ENCODE results near the gene ADNP2. TPM values are rescaled to one million over a fixed set of nuclear protein-coding genes. Genes with fewer than 3 reads are reported as not detected.

The ADNP2 gene
- total RNA-seq, 1 experiment from 2014 or later, result 23.2 TPM

- no TSS peak for BruUV-seq (replicated peaks)
These were observed 34.4 kb upstream of the ADNP2 start for GRCh38 chr18:80074697-80075096.

GRCh38 chr18:80075940-80076339 lies 33.1 kb upstream of the ADNP2 start:
- intact Hi-C loops (cut with micrococcal nuclease), result no loop called here
- Histone ChIP-seq H4K20me1 (ENCODE audit: low read length) (no peaks in the 10 kb centered on the region), H3K9me2 (replicated peaks; ENCODE audit: low read length) (no peaks in the 10 kb centered on the region), H3K9me3 (ENCODE audit: low read length) (no peaks in the 10 kb centered on the region), H3K4me3 (ENCODE audit: low read length) (no peak overlapping the region), H2AFZ (ENCODE audit: low read length) (no peak overlapping the region), H3F3A (ENCODE audit: low read length, unreplicated experiment) (no peaks in the 10 kb centered on the region), H3K36me3 (ENCODE audit: low read depth, low read length) (no peaks in the 10 kb centered on the region), H3K79me2 (ENCODE audit: low read length) (no peaks in the 10 kb centered on the region), H3K27ac (ENCODE audit: low read length) (no peak overlapping the region), H3K4me2 (ENCODE audit: low read length) (no peak overlapping the region), H3K9ac (ENCODE audit: low read length) (no peak overlapping the region), H3K27me3 (ENCODE audit: low read length) (no peaks in the 10 kb centered on the region), H3K4me1 (ENCODE audit: insufficient read depth, low read length) (no peaks in the 10 kb centered on the region)
- ChIA-PET CTCF (no interaction called here), POLR2A (ENCODE audit: unreplicated experiment) (no interaction called here)
- DNase-seq (no peak), ATAC-seq (no peak)
- no TSS peak for BruUV-seq (replicated peaks)
- TF ChIP-seq EZH2 (IDR thresholded peaks at IDR 0.05; ENCODE audit: low read length, unreplicated experiment) (no peak), EZH2phosphoT487 (IDR thresholded peaks at IDR 0.05; ENCODE audit: borderline replicate concordance, low read length) (no peak)

More at GRCh38 chr18:80074697-80075096, 34.4 kb upstream of the ADNP2 start:
- H3K4me1 ChIP-seq (ENCODE audit: insufficient read depth, low read length), result no peaks in the 10 kb centered on the region
- ChIA-PET CTCF (no interaction called here), POLR2A (ENCODE audit: unreplicated experiment) (no interaction called here)
- no peak overlapping the region for H3K27ac ChIP-seq (ENCODE audit: low read length)
- no peaks in the 10 kb centered on the region for H4K20me1 ChIP-seq (ENCODE audit: low read length)
- H3K79me2 ChIP-seq (ENCODE audit: low read length), result no peaks in the 10 kb centered on the region
- no peak for ATAC-seq
- H3K4me3 ChIP-seq (ENCODE audit: low read length), result no peak overlapping the region
- no peaks in the 10 kb centered on the region for H3K9me3 ChIP-seq (ENCODE audit: low read length)
- no peak for DNase-seq
- no peaks in the 10 kb centered on the region for H3K36me3 ChIP-seq (ENCODE audit: low read depth, low read length)
- H3K4me2 ChIP-seq (ENCODE audit: low read length), result no peak overlapping the region
- no peaks in the 10 kb centered on the region for H3K27me3 ChIP-seq (ENCODE audit: low read length)
- no peak for TF ChIP-seq CTCF (conservative IDR thresholded peaks at IDR 0.05; ENCODE audit: low read depth, low read length)
- TF ChIP-seq EZH2phosphoT487 (IDR thresholded peaks at IDR 0.05; ENCODE audit: borderline replicate concordance, low read length), result no peak
- TF ChIP-seq EZH2 (IDR thresholded peaks at IDR 0.05; ENCODE audit: low read length, unreplicated experiment), result no peak
- intact Hi-C loops (cut with micrococcal nuclease), result no loop called here
- H3K9ac ChIP-seq (ENCODE audit: low read length), result no peak overlapping the region
- no peak overlapping the region for H2AFZ ChIP-seq (ENCODE audit: low read length)
- no peaks in the 10 kb centered on the region for H3F3A ChIP-seq (ENCODE audit: low read length, unreplicated experiment)
- no peaks in the 10 kb centered on the region for H3K9me2 ChIP-seq (replicated peaks; ENCODE audit: low read length)

GRCh38 chr18:80076379-80076778 lies 32.7 kb upstream of the ADNP2 start:
- Histone ChIP-seq H2AFZ (ENCODE audit: low read length) (no peak overlapping the region), H3K9ac (ENCODE audit: low read length) (no peak overlapping the region), H3K27ac (ENCODE audit: low read length) (no peak overlapping the region), H3F3A (ENCODE audit: low read length, unreplicated experiment) (no peaks in the 10 kb centered on the region), H4K20me1 (ENCODE audit: low read length) (no peaks in the 10 kb centered on the region), H3K4me3 (ENCODE audit: low read length) (no peak overlapping the region), H3K9me3 (ENCODE audit: low read length) (no peaks in the 10 kb centered on the region), H3K36me3 (ENCODE audit: low read depth, low read length) (no peaks in the 10 kb centered on the region), H3K79me2 (ENCODE audit: low read length) (no peaks in the 10 kb centered on the region), H3K27me3 (ENCODE audit: low read length) (no peaks in the 10 kb centered on the region), H3K4me1 (ENCODE audit: insufficient read depth, low read length) (no peaks in the 10 kb centered on the region), H3K9me2 (replicated peaks; ENCODE audit: low read length) (no peaks in the 10 kb centered on the region), H3K4me2 (ENCODE audit: low read length) (no peak overlapping the region)
- POLR2A ChIA-PET (ENCODE audit: unreplicated experiment), result no interaction called here
- BruUV-seq (replicated peaks), result no TSS peak
- DNase-seq (no peak), ATAC-seq (no peak)
- TF ChIP-seq EZH2phosphoT487 (IDR thresholded peaks at IDR 0.05; ENCODE audit: borderline replicate concordance, low read length) (no peak), CTCF (conservative IDR thresholded peaks at IDR 0.05; ENCODE audit: low read depth, low read length) (no peak), EZH2 (IDR thresholded peaks at IDR 0.05; ENCODE audit: low read length, unreplicated experiment) (no peak)
- intact Hi-C loops (cut with micrococcal nuclease), result no loop called here
- CTCF ChIA-PET, result no interaction called here
